HFFc6 (cell line): Measurements from ENCODE around the gene TSBP1. TPM values are rescaled to one million over a fixed set of nuclear protein-coding genes. Genes with fewer than 3 reads are reported as not detected.

ENCODE experiments used
- DNase-seq: peaks from one replicate; pipeline ENCODE4 v3.0.0-alpha.2; 2018
- H3K27ac Mint-ChIP-seq: 2 replicates; pipeline ENCODE4 v1.8.0; 2020; ENCODE audit warnings: mild to moderate bottlenecking, mixed read lengths
- H3K27me3 Mint-ChIP-seq: 2 replicates; pipeline ENCODE4 v1.8.0; 2021; ENCODE audit warnings: mild to moderate bottlenecking, moderate library complexity, mixed read lengths; ENCODE audit not compliant: insufficient read depth
- H3K36me3 Mint-ChIP-seq: 2 replicates; pipeline ENCODE4 v1.8.0; 2021; ENCODE audit warnings: low read depth, mixed read lengths
- H3K4me1 Mint-ChIP-seq: 2 replicates; pipeline ENCODE4 v1.8.0; 2020; ENCODE audit warnings: low read depth, mixed read lengths
- H3K4me3 Mint-ChIP-seq: 2 replicates; pipeline ENCODE4 v1.8.0; 2020; ENCODE audit warnings: mild to moderate bottlenecking, moderate library complexity, mixed read lengths
- H3K9me3 Mint-ChIP-seq: 2 replicates; pipeline ENCODE4 v1.8.0; 2020; ENCODE audit warnings: mild to moderate bottlenecking, mixed read lengths
- CTCF ChIP-seq: fragments of 200-600 bp; sonication (generic); IDR thresholded peaks from 2 replicates; pipeline ENCODE4 v1.5.0; 2021; ENCODE audit warnings: antibody characterized with exemption, mild to moderate bottlenecking
- total RNA-seq, 6 experiments: library from RNA; stranded (reverse); fragmentation: NEBNext Ultra II Directional; extraction: Animal tissue kit (Norgen Biotek cat#: 25700); gene quantifications; 2 replicates in 1 of 6; 3 replicates in 5 of 6; pipeline ENCODE4 v1.2.3, GENCODE V29; 2021

The TSBP1 gene
- total RNA-seq, 6 experiments from 2014 or later, result not detected

GRCh38 chr6:32410906-32411305 is 39.2 kb upstream of the TSBP1 start:
- no peaks in the 10 kb centered on the region for H3K36me3 Mint-ChIP-seq
- peaks cover 32% of the 10 kb centered on the region for H3K27me3 Mint-ChIP-seq
- H3K4me3 Mint-ChIP-seq, result no peak overlapping the region
- H3K27ac Mint-ChIP-seq, result no peak overlapping the region
- DNase-seq, result no peak
- TF ChIP-seq CTCF, result no peak
- H3K4me1 Mint-ChIP-seq, result peaks cover 6% of the 10 kb centered on the region
- H3K9me3 Mint-ChIP-seq, result no peaks in the 10 kb centered on the region

- no peaks in the 10 kb centered on the region for H3K9me3 Mint-ChIP-seq
- no peak within 1 kb of the TSS for H3K27ac Mint-ChIP-seq
- H3K4me1 Mint-ChIP-seq, result no peaks in the 10 kb centered on the region
- H3K36me3 Mint-ChIP-seq, result no peaks in the 10 kb centered on the region
- peaks cover 32% of the 10 kb centered on the region for H3K27me3 Mint-ChIP-seq
- TF ChIP-seq CTCF, result no peak
- H3K4me3 Mint-ChIP-seq, result no peak within 1 kb of the TSS
- no peak for DNase-seq
Observed at GRCh38 chr6:32406857-32407256, 35.2 kb upstream of the TSBP1 start, which contains the start of gene BTNL2. Gene BTNL2, minus strand, starts transcription at chr6:32407181. Its CDS starts 58 bp downstream, at chr6:32407123.

GRCh38 chr6:32406197-32406596 is 34.5 kb upstream of the TSBP1 start:
- no peak overlapping the region for H3K27ac Mint-ChIP-seq
- no peak for TF ChIP-seq CTCF
- H3K9me3 Mint-ChIP-seq, result no peaks in the 10 kb centered on the region
- peaks cover 30% of the 10 kb centered on the region for H3K27me3 Mint-ChIP-seq
- H3K36me3 Mint-ChIP-seq, result no peaks in the 10 kb centered on the region
- H3K4me1 Mint-ChIP-seq, result no peaks in the 10 kb centered on the region
- no peak for DNase-seq
- no peak overlapping the region for H3K4me3 Mint-ChIP-seq

GRCh38 chr6:32405656-32406055 is 34.0 kb upstream of the TSBP1 start:
- Mint-ChIP-seq H3K27ac (no peak overlapping the region), H3K4me1 (no peaks in the 10 kb centered on the region), H3K9me3 (no peaks in the 10 kb centered on the region), H3K4me3 (no peak overlapping the region), H3K27me3 (peaks cover 27% of the 10 kb centered on the region), H3K36me3 (no peaks in the 10 kb centered on the region)
- no peak for DNase-seq
- TF ChIP-seq CTCF, result no peak

- no peaks in the 10 kb centered on the region for H3K36me3 Mint-ChIP-seq
- H3K4me1 Mint-ChIP-seq, result no peaks in the 10 kb centered on the region
- no peak for DNase-seq
- no peak overlapping the region for H3K27ac Mint-ChIP-seq
- H3K9me3 Mint-ChIP-seq, result no peaks in the 10 kb centered on the region
- no peak overlapping the region for H3K4me3 Mint-ChIP-seq
- peaks cover 33% of the 10 kb centered on the region for H3K27me3 Mint-ChIP-seq
- TF ChIP-seq CTCF, result no peak
Observed at GRCh38 chr6:32402812-32403211, 31.1 kb upstream of the TSBP1 start.
